HepG2 (cell line): ENCODE data around the gene SCGB1C1. TPM values are rescaled to one million over a fixed set of nuclear protein-coding genes. Genes with fewer than 3 reads are reported as not detected.

ENCODE experiments used
- E2F2 ChIP-seq: sonication (generic); formaldehyde crosslinking; IDR thresholded peaks from 2 replicates; pipeline ENCODE4 v1.4.0; 2020; ENCODE audit warnings: missing genetic modification reagents, borderline replicate concordance
- ELF3 ChIP-seq: IDR thresholded peaks from 2 replicates; pipeline ENCODE4 v1.6.1; 2016; ENCODE audit warnings: missing genetic modification reagents, missing compliant biosample characterization
- FOXA1 ChIP-seq, 2 experiments: fragments of 450-650 bp in 1 of 2; sonication (generic) in 1 of 2; formaldehyde crosslinking in 1 of 2; IDR thresholded peaks; 2 replicates each; pipeline versions ENCODE4 v1.4.0 to v1.6.1; 2016 to 2020; ENCODE audit warnings: missing genetic modification reagents in 1 of 2
- GLI4 ChIP-seq: sonication (generic); formaldehyde crosslinking; IDR thresholded peaks from 2 replicates; pipeline ENCODE4 v1.5.1; 2020; ENCODE audit warnings: missing genetic modification reagents, mild to moderate bottlenecking, moderate library complexity, borderline replicate concordance
- HOMEZ ChIP-seq: IDR thresholded peaks from 2 replicates; pipeline ENCODE4 v1.6.1; 2016; ENCODE audit warnings: low read depth
- LBX2 ChIP-seq: sonication (generic); formaldehyde crosslinking; IDR thresholded peaks from 2 replicates; pipeline ENCODE4 v1.5.0; 2020; ENCODE audit warnings: missing genetic modification reagents, mild to moderate bottlenecking, borderline replicate concordance
- MAFF ChIP-seq: IDR thresholded peaks from 2 replicates; pipeline ENCODE4 v1.6.1; 2011; ENCODE audit warnings: low read depth, low read length, improper control_type of control experiment
- MAFK ChIP-seq, 2 experiments: IDR thresholded peaks in 1 of 2; conservative IDR thresholded peaks in 1 of 2; 2 replicates each; pipeline ENCODE4 v1.6.1; 2011; ENCODE audit warnings: improper control_type of control experiment in 2 of 2, low read length in 2 of 2
- RAD21 ChIP-seq: fragments of 450-650 bp; formaldehyde crosslinking; IDR thresholded peaks from 2 replicates; pipeline ENCODE4 v1.5.0; 2020; ENCODE audit warnings: mild to moderate bottlenecking
- SP5 ChIP-seq: IDR thresholded peaks from 2 replicates; pipeline ENCODE4 v1.6.1; 2016; ENCODE audit warnings: low read depth, borderline replicate concordance
- STAG1 ChIP-seq: sonication (generic); formaldehyde crosslinking; IDR thresholded peaks from 2 replicates; pipeline ENCODE4 v1.4.0; 2020; ENCODE audit warnings: missing genetic modification reagents
- THAP8 ChIP-seq: sonication (generic); formaldehyde crosslinking; IDR thresholded peaks from 2 replicates; pipeline ENCODE4 v1.5.1; 2020; ENCODE audit warnings: missing genetic modification reagents, mild to moderate bottlenecking, borderline replicate concordance
- ZFP36L2 ChIP-seq: sonication (generic); formaldehyde crosslinking; IDR thresholded peaks from 2 replicates; pipeline ENCODE4 v1.4.0; 2020; ENCODE audit warnings: missing genetic modification reagents
- ZFP82 ChIP-seq: sonication (generic); formaldehyde crosslinking; IDR thresholded peaks from 2 replicates; pipeline ENCODE4 v1.5.1; 2020; ENCODE audit warnings: mild to moderate bottlenecking, missing genetic modification reagents, borderline replicate concordance
- ZNF138 ChIP-seq: sonication (generic); formaldehyde crosslinking; IDR thresholded peaks from 2 replicates; pipeline ENCODE4 v1.5.0; 2020; ENCODE audit warnings: mild to moderate bottlenecking, low read depth, missing genetic modification reagents
- ZNF512B ChIP-seq: sonication (generic); formaldehyde crosslinking; IDR thresholded peaks from 2 replicates; pipeline ENCODE4 v1.5.1; 2020; ENCODE audit warnings: missing genetic modification reagents, mild to moderate bottlenecking, borderline replicate concordance
- ZNF543 ChIP-seq: sonication (generic); formaldehyde crosslinking; IDR thresholded peaks from 2 replicates; pipeline ENCODE4 v1.4.0; 2020; ENCODE audit warnings: mild to moderate bottlenecking, missing genetic modification reagents
- ZNF569 ChIP-seq: sonication (generic); formaldehyde crosslinking; IDR thresholded peaks from 2 replicates; pipeline ENCODE4 v1.5.0; 2020; ENCODE audit warnings: mild to moderate bottlenecking, missing genetic modification reagents, moderate library complexity, borderline replicate concordance
- ZNF574 ChIP-seq: sonication (generic); formaldehyde crosslinking; IDR thresholded peaks from 2 replicates; pipeline ENCODE4 v1.4.0; 2020; ENCODE audit warnings: missing genetic modification reagents
- polyA plus RNA-seq, 8 experiments: library from polyadenylated mRNA; depleted of rRNA in 3 of 8; stranded (reverse) in 7 of 8; unstranded in 1 of 8; fragments of >200 nt; fragmentation: Illumina TruSeq in 4 of 8; extraction: Trizol in 4 of 8; gene quantifications; 2 replicates each; pipeline versions ENCODE4 v1.2.1 to v1.2.3, GENCODE V29; 2011 to 2016; ENCODE audit warnings: low read depth in 4 of 8, missing spikeins in 1 of 8, mixed read lengths in 1 of 8; ENCODE audit not compliant: insufficient read depth in 1 of 8
- total RNA-seq, 5 experiments: library from RNA; depleted of rRNA; stranded (reverse); fragments of >200 nt; fragmentation: Illumina TruSeq; extraction: Trizol; gene quantifications; 2 replicates each; pipeline ENCODE4 v1.2.3, GENCODE V29; 2016; ENCODE audit warnings: low read depth in 1 of 5

Gene SCGB1C1
- total and polyA plus RNA-seq, 2 of the 13 experiments (the other 11 are each of a cell fraction or from before 2014, with no cell fraction given) = not detected

- TF ChIP-seq SP5 (peak; percentile 81; the same call in 1 of the 2 replicates), MAFK (conservative IDR thresholded peaks at IDR 0.05 in 1 of 2, IDR thresholded peaks at IDR 0.05 in 1 of 2; ENCODE audit: low read length in 2 of 2) (no peak), STAG1 (CRISPR knock-in tag) (0 out of 2 replicates have a peak, but pooled peaks have one; percentile 3), E2F2 (CRISPR knock-in tag) (no peak), ZFP82 (CRISPR knock-in tag) (peak; percentile 94), RAD21 (peak; percentile 60), MAFF (no peak), HOMEZ (CRISPR knock-in tag) (0 out of 2 replicates have a peak, but pooled peaks have one; percentile 11), ZNF138 (CRISPR knock-in tag) (peak; percentile 83), GLI4 (CRISPR knock-in tag) (no peak), THAP8 (CRISPR knock-in tag) (peak; percentile 90; the same call in 1 of the 2 replicates), FOXA1 (IDR thresholded peaks at IDR 0.05) (no peak), FOXA1 (CRISPR knock-in tag; IDR thresholded peaks at IDR 0.05) (peak; percentile 3; the same call in 1 of the 2 replicates), LBX2 (CRISPR knock-in tag) (peak; percentile 66; the same call in 1 of the 2 replicates), ZNF512B (no peak), ZNF574 (CRISPR knock-in tag) (peak; percentile 89), ELF3 (CRISPR knock-in tag) (peak; percentile 87), ZNF543 (CRISPR knock-in tag) (peak; percentile 34; the same call in 1 of the 2 replicates), ZNF569 (CRISPR knock-in tag) (no peak), ZFP36L2 (CRISPR knock-in tag) (no peak)
Measured at GRCh38 chr11:207208-207862, 14.5 kb downstream of the SCGB1C1 start, which contains the start of the genes BET1L and RIC8A (continued).
